Activated T-helper 1 cell treated with anti-CD3 and anti-CD28 coated beads, Interleukin-12 subunit alpha, Interleukin-12 subunit beta, Interleukin-2, Interleukin-4 antibody, amounts not matched to agents 30 ng/mL and 10 ng/mL and 1 ng/mL, durations not matched to agents 14 hours and 24 hours and 36 hours (primary cell): ENCODE measurements around the gene CASP4. TPM values are rescaled to one million over a fixed set of nuclear protein-coding genes. Genes with fewer than 3 reads are reported as not detected.
"Not testable (repeated sequence)": the region's sequence is repeated elsewhere in the genome, so short reads cannot be mapped to it uniquely, and the experiment has no call there.

Experiments
- DNase-seq: peaks from one replicate; pipeline ENCODE4 v3.0.0; 2021; ENCODE audit warnings: low spot score
- H3K27ac Mint-ChIP-seq: one replicate; pipeline ENCODE4 v1.8.0; 2021; ENCODE audit warnings: mild to moderate bottlenecking, mixed read lengths
- H3K27me3 Mint-ChIP-seq: one replicate; pipeline ENCODE4 v1.8.0; 2022; ENCODE audit warnings: mild to moderate bottlenecking, moderate library complexity, mixed read lengths; ENCODE audit not compliant: insufficient read depth
- H3K36me3 Mint-ChIP-seq: one replicate; pipeline ENCODE4 v1.8.0; 2021; ENCODE audit warnings: low read depth, mixed read lengths
- H3K4me1 Mint-ChIP-seq: one replicate; pipeline ENCODE4 v1.8.0; 2021; ENCODE audit warnings: low read depth, mixed read lengths
- H3K4me3 Mint-ChIP-seq: one replicate; pipeline ENCODE4 v1.8.0; 2021; ENCODE audit warnings: mild to moderate bottlenecking, moderate library complexity, mixed read lengths
- H3K9me3 Mint-ChIP-seq: one replicate; pipeline ENCODE4 v1.8.0; 2021; ENCODE audit warnings: mixed read lengths
- intact Hi-C: fragments of 100-400 bp; cut with micrococcal nuclease; formaldehyde crosslinking; loops from one replicate; pipeline ENCODE4 v1.15.1; 2024
- total RNA-seq: library from RNA; stranded (reverse); gene quantifications from 2 replicates; pipeline ENCODE4 v1.2.3, GENCODE V29; 2022

Gene CASP4
- total RNA-seq, 1 donor from 2014 or later, result 32.9 TPM

- peaks cover 32% of the 10 kb centered on the region for H3K9me3 Mint-ChIP-seq
- H3K27ac Mint-ChIP-seq, result no peak overlapping the region
- peaks cover 14% of the 10 kb centered on the region for H3K4me1 Mint-ChIP-seq
- no peak overlapping the region for H3K4me3 Mint-ChIP-seq
- intact Hi-C loops, result no loop called here
- DNase-seq, result no peak
- peaks cover 2% of the 10 kb centered on the region for H3K36me3 Mint-ChIP-seq
- peaks cover 2% of the 10 kb centered on the region for H3K27me3 Mint-ChIP-seq
These were observed 5.2 kb upstream of the CASP4 start for GRCh38 chr11:104973616-104974015.

DNA sequence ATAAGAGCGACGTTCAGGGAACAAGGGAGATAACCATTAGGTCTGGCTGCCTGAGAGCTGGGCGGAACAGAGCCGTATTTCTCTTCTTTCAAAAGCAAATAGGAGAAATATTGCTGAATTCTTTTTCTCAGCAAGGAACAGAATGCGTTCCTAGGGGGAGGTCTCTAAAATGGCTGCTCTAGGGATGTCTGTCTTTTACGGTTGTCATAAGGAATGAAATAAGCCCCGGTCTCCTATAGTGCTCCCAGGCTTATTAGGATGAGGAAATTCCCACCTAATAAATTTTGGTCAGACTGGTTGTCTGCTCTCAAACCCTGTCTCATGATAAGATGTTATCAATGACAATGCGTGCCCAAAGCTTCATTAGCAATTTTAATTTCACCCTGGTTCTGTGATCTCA, 4.5 kb upstream of the CASP4 start:
- H3K4me3 Mint-ChIP-seq, H3K27ac Mint-ChIP-seq, intact Hi-C loops, H3K27me3 Mint-ChIP-seq, H3K36me3 Mint-ChIP-seq, DNase-seq: not testable (repeated sequence)
- Mint-ChIP-seq H3K4me1 (peaks cover 20% of the 10 kb centered on the region), H3K9me3 (peaks cover 32% of the 10 kb centered on the region)

- no peak overlapping the region for H3K4me3 Mint-ChIP-seq
- peaks cover 35% of the 10 kb centered on the region for H3K9me3 Mint-ChIP-seq
- H3K27me3 Mint-ChIP-seq, result peaks cover 2% of the 10 kb centered on the region
- H3K27ac Mint-ChIP-seq, result no peak overlapping the region
- intact Hi-C loops, result no loop called here
- H3K36me3 Mint-ChIP-seq, result peaks cover 9% of the 10 kb centered on the region
- DNase-seq, result no peak
- H3K4me1 Mint-ChIP-seq, result peaks cover 41% of the 10 kb centered on the region
These were observed 2.4 kb upstream of the CASP4 start for GRCh38 chr11:104970756-104971155.

DNA sequence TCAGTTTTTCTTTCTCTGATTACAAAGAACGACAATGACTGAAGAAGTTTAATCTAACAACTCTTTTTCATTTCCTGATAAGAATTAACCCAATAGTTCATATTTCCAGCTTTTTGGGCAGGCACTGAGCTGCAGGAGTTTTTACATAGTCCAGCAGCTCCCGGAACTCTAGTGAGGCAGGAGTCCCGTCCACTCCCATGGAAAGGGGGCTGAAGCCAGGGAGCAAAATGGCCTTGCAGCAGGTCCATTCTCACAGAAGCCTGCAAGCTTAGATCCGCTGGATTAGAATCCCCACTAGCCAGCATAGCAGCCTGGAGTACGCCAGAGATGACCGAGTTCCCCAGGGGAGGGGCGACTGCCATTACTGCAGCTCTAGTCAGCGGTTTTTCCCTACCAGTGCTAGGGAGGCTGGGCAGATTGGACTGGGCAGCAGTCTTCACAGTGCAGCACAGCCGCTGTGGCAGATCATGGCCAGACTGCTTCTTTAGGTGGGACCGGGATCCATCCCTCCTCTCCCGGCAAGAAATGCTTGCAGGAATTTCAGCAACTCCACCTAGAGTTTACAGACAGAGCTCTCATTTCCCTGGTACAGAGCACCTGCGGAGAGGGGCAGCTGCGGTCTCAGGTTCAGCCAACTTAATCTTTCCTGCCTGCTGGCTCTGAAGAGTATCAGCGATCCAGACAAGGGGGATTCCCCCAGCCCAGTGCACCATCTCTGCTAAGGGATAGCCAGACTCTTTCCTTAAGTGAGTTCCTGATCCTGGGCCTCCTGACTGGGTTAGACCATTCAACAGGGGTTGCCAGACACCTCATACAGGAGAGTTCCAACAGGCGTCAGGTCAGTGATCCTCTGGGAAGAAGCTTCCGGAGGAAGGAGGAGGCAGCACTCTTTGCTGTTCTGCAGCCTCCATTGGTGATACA, 742 bp upstream of the CASP4 start:
- intact Hi-C loops, result loop anchor here (2.0 to 5.0 kb wide), 4 partner anchors 52 to 262 kb away; no protein-coding TSS in a partner anchor

GRCh38 chr11:104967534-104968354, 630 bp downstream of the CASP4 start:
- Mint-ChIP-seq H3K4me1 (peaks cover 50% of the 10 kb centered on the region), H3K27ac (peak overlapping the region; percentile 85), H3K27me3 (peaks cover 2% of the 10 kb centered on the region), H3K4me3 (peak overlapping the region; percentile 87), H3K9me3 (peaks cover 23% of the 10 kb centered on the region), H3K36me3 (peaks cover 25% of the 10 kb centered on the region)
- DNase-seq, result no peak
- intact Hi-C loops, result loop anchor here (2.0 to 5.0 kb wide), 4 partner anchors 51 to 261 kb away; no protein-coding TSS in a partner anchor

More for the DNA sequence above, 742 bp upstream of the CASP4 start:
- Mint-ChIP-seq H3K4me1 (peaks cover 50% of the 10 kb centered on the region), H3K27me3 (peaks cover 2% of the 10 kb centered on the region), H3K27ac (peak overlapping the region; percentile 80), H3K36me3 (peaks cover 18% of the 10 kb centered on the region), H3K4me3 (peak overlapping the region; percentile 87), H3K9me3 (peaks cover 26% of the 10 kb centered on the region)
- DNase-seq, result no peak

- intact Hi-C loops, result loop anchor here (5.0 kb wide), 2 partner anchors 77 to 137 kb away; no protein-coding TSS in a partner anchor
- Mint-ChIP-seq H3K4me1 (peaks cover 49% of the 10 kb centered on the region), H3K27me3 (peaks cover 2% of the 10 kb centered on the region), H3K27ac (no peak overlapping the region), H3K9me3 (peaks cover 15% of the 10 kb centered on the region), H3K36me3 (peaks cover 38% of the 10 kb centered on the region), H3K4me3 (peak overlapping the region; percentile 20)
- no peak for DNase-seq
These were observed 2.6 kb downstream of the CASP4 start for GRCh38 chr11:104965735-104966134.

- no peaks in the 10 kb centered on the region for H3K27me3 Mint-ChIP-seq
- H3K27ac Mint-ChIP-seq, result no peak overlapping the region
- peaks cover 15% of the 10 kb centered on the region for H3K9me3 Mint-ChIP-seq
- DNase-seq, result no peak
- peaks cover 47% of the 10 kb centered on the region for H3K4me1 Mint-ChIP-seq
- H3K36me3 Mint-ChIP-seq, result peaks cover 42% of the 10 kb centered on the region
- H3K4me3 Mint-ChIP-seq, result no peak overlapping the region
- intact Hi-C loops, result no loop called here
These were observed 4.1 kb downstream of the CASP4 start for GRCh38 chr11:104964247-104964646.

GRCh38 chr11:104962852-104963251, 5.5 kb downstream of the CASP4 start:
- peaks cover 42% of the 10 kb centered on the region for H3K36me3 Mint-ChIP-seq
- no peak for DNase-seq
- H3K27ac Mint-ChIP-seq, result no peak overlapping the region
- H3K4me3 Mint-ChIP-seq, result no peak overlapping the region
- H3K9me3 Mint-ChIP-seq, result peaks cover 15% of the 10 kb centered on the region
- intact Hi-C loops, result no loop called here
- no peaks in the 10 kb centered on the region for H3K27me3 Mint-ChIP-seq
- H3K4me1 Mint-ChIP-seq, result peaks cover 38% of the 10 kb centered on the region

DNA sequence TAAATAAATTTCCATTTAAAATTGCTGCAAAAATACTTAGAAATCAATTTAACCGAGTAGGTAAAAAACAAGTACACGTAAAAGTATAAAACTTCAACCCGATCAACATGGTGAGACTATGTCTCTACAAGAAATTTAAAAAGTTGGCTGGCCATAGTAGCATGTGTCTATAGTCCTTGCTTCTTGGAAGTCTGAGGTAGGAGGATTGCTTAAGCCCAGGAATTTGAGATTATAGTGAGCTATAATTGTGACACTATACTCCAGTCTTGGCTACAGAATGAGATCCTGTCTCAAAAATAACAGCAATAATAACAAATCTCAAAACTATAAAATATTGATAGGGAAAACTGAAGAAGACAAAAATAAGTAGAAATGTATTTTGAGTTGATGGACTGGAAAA, 11.1 kb downstream of the CASP4 start:
- no peak for DNase-seq
- H3K4me3 Mint-ChIP-seq, result no peak overlapping the region
- peaks cover 28% of the 10 kb centered on the region for H3K4me1 Mint-ChIP-seq
- H3K9me3 Mint-ChIP-seq, result no peaks in the 10 kb centered on the region
- no peaks in the 10 kb centered on the region for H3K27me3 Mint-ChIP-seq
- intact Hi-C loops, result no loop called here
- H3K36me3 Mint-ChIP-seq, result peaks cover 51% of the 10 kb centered on the region
- no peak overlapping the region for H3K27ac Mint-ChIP-seq

- intact Hi-C loops, result no loop called here
- DNase-seq, result no peak
- Mint-ChIP-seq H3K27me3 (no peaks in the 10 kb centered on the region), H3K4me3 (no peak overlapping the region), H3K36me3 (peaks cover 50% of the 10 kb centered on the region), H3K9me3 (no peaks in the 10 kb centered on the region), H3K4me1 (peaks cover 28% of the 10 kb centered on the region), H3K27ac (no peak overlapping the region)
These were observed 11.8 kb downstream of the CASP4 start for GRCh38 chr11:104956528-104956927.

GRCh38 chr11:104946907-104947306, 21.5 kb downstream of the CASP4 start:
- Mint-ChIP-seq H3K36me3 (peaks cover 80% of the 10 kb centered on the region), H3K4me1 (peaks cover 6% of the 10 kb centered on the region), H3K27ac (no peak overlapping the region), H3K9me3 (no peaks in the 10 kb centered on the region), H3K4me3 (no peak overlapping the region), H3K27me3 (no peaks in the 10 kb centered on the region)
- intact Hi-C loops, result no loop called here
- peak; percentile 12 for DNase-seq

DNA sequence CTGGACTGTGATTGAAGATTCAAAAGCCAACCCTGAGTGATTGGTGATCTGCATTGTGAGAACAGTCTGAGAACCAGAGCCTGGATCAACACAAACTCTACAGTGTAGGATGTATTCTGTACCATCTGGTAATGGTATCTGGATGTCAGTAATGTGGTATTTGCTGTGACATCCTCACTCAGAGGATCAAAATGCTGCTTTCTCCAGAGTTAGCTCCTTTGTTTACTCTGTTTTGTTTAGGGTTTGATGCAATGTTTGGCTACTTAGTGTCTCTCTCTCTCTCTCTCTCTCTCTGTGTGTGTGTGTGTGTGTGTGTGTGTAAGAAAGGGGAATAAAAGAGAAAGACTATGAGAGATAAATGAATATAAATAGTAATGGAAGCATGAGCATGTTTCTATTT, 24.3 kb downstream of the CASP4 start:
- intact Hi-C loops, result no loop called here
- Mint-ChIP-seq H3K36me3 (peaks cover 58% of the 10 kb centered on the region), H3K4me3 (no peak overlapping the region), H3K4me1 (peaks cover 6% of the 10 kb centered on the region), H3K9me3 (no peaks in the 10 kb centered on the region), H3K27ac (no peak overlapping the region), H3K27me3 (no peaks in the 10 kb centered on the region)
- DNase-seq, result no peak

DNA sequence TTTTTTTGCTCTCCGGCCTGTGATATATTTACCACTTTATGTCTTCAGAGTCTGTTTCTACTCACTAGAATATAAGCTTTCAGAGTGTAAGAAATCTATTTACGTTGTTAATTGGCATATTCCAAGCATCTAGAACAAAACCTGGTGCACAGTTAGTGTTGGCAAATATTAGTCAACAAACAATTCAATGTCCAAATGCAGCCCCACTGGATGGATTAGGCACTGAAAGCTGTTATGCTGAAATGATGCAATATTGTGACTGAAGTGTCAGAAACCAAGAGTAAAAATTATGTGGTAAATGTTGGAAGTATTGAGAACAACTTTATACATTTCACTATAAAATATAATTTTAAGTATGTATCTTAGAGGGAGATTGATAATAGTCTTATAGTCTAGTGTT, 24.8 kb downstream of the CASP4 start:
- no peak for DNase-seq
- Mint-ChIP-seq H3K9me3 (no peaks in the 10 kb centered on the region), H3K27ac (no peak overlapping the region), H3K36me3 (peaks cover 53% of the 10 kb centered on the region), H3K4me3 (no peak overlapping the region), H3K27me3 (no peaks in the 10 kb centered on the region), H3K4me1 (peaks cover 6% of the 10 kb centered on the region)
- intact Hi-C loops, result no loop called here
